ENCODE measurements around the gene EEA1.

- TF ChIP-seq, protein P1, sequence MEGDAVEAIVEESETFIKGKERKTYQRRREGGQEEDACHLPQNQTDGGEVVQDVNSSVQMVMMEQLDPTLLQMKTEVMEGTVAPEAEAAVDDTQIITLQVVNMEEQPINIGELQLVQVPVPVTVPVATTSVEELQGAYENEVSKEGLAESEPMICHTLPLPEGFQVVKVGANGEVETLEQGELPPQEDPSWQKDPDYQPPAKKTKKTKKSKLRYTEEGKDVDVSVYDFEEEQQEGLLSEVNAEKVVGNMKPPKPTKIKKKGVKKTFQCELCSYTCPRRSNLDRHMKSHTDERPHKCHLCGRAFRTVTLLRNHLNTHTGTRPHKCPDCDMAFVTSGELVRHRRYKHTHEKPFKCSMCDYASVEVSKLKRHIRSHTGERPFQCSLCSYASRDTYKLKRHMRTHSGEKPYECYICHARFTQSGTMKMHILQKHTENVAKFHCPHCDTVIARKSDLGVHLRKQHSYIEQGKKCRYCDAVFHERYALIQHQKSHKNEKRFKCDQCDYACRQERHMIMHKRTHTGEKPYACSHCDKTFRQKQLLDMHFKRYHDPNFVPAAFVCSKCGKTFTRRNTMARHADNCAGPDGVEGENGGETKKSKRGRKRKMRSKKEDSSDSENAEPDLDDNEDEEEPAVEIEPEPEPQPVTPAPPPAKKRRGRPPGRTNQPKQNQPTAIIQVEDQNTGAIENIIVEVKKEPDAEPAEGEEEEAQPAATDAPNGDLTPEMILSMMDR (conservative IDR thresholded peaks at IDR 0.05; ENCODE audit: low read depth, low read length) = no peak
- TF ChIP-seq EZH2 (IDR thresholded peaks at IDR 0.05; ENCODE audit: low read length, unreplicated experiment) = no peak
- TF ChIP-seq EZH2phosphoT487 (IDR thresholded peaks at IDR 0.05; ENCODE audit: borderline replicate concordance, low read length) = no peak
These were observed 14.9 kb downstream of the EEA1 start for GRCh38 chr12:92914170-92914569.

Data from PC-3 (cell line).